HEK293T (cell line): ENCODE measurements around the gene MEF2D.

Experiments used
- CTCF ChIA-PET: fragments of 350-600 bp; formaldehyde crosslinking; extraction: SDS; loops from one replicate; lab custom pipeline; 2021; ENCODE audit warnings: antibody characterized with exemption, inconsistent platforms; lab: Yijun Ruan, JAX
- POLR2A ChIA-PET: fragments of 350-600 bp; formaldehyde crosslinking; extraction: SDS; loops from one replicate; lab custom pipeline; 2020; ENCODE audit warnings: antibody characterized with exemption, inconsistent platforms; lab: Yijun Ruan, JAX
- DNase-seq: peaks from one replicate; pipeline ENCODE4 v3.0.0; 2012; ENCODE audit warnings: mixed read lengths; ENCODE audit errors: extremely low spot score
- ARNT ChIP-seq: fragments of 450-650 bp; IDR thresholded peaks from 2 replicates; pipeline ENCODE4 v1.6.1; 2017; ENCODE audit warnings: mild to moderate bottlenecking
- BHLHE40 ChIP-seq: fragments of 450-650 bp; IDR thresholded peaks from 2 replicates; pipeline ENCODE4 v1.6.1; 2016; ENCODE audit warnings: mild to moderate bottlenecking, moderate library complexity, borderline replicate concordance
- CTBP1 ChIP-seq: fragments of 450-650 bp; IDR thresholded peaks from 2 replicates; pipeline ENCODE4 v1.6.1; 2016; ENCODE audit warnings: borderline replicate concordance
- ELF4 ChIP-seq: fragments of 450-650 bp; IDR thresholded peaks from 2 replicates; pipeline ENCODE4 v1.6.1; 2017; ENCODE audit warnings: antibody characterized with exemption
- FOXA1 ChIP-seq: fragments of 450-650 bp; IDR thresholded peaks from 2 replicates; pipeline ENCODE4 v1.6.1; 2016; ENCODE audit warnings: mild to moderate bottlenecking
- FOXK2 ChIP-seq: fragments of 450-650 bp; IDR thresholded peaks from 2 replicates; pipeline ENCODE4 v1.6.1; 2016; ENCODE audit warnings: mild to moderate bottlenecking
- FOXM1 ChIP-seq: fragments of 450-650 bp; IDR thresholded peaks from 2 replicates; pipeline ENCODE4 v1.6.1; 2017; ENCODE audit warnings: mild to moderate bottlenecking, borderline replicate concordance
- HDGF ChIP-seq: fragments of 450-650 bp; IDR thresholded peaks from 2 replicates; pipeline ENCODE4 v1.6.1; 2017; ENCODE audit warnings: antibody characterized with exemption, borderline replicate concordance
- L3MBTL2 ChIP-seq: fragments of 450-650 bp; conservative IDR thresholded peaks from 2 replicates; pipeline ENCODE4 v1.6.1; 2016; ENCODE audit warnings: mild to moderate bottlenecking
- LEF1 ChIP-seq: fragments of 450-650 bp; IDR thresholded peaks from 2 replicates; pipeline ENCODE4 v1.6.1; 2017; ENCODE audit warnings: mild to moderate bottlenecking, borderline replicate concordance
- NFRKB ChIP-seq: fragments of 450-650 bp; IDR thresholded peaks from 2 replicates; pipeline ENCODE4 v1.6.1; 2016; ENCODE audit warnings: mild to moderate bottlenecking, moderate library complexity
- SP1 ChIP-seq: fragments of 450-650 bp; IDR thresholded peaks from 2 replicates; pipeline ENCODE4 v1.6.1; 2017
- SUZ12 ChIP-seq: fragments of 450-650 bp; IDR thresholded peaks from 2 replicates; pipeline ENCODE4 v1.6.1; 2016; ENCODE audit warnings: mild to moderate bottlenecking
- TARDBP ChIP-seq: fragments of 450-650 bp; IDR thresholded peaks from 2 replicates; pipeline ENCODE4 v1.6.1; 2016
- ZNF384 ChIP-seq: fragments of 450-650 bp; IDR thresholded peaks from 2 replicates; pipeline ENCODE4 v1.6.1; 2016
- TF ChIP-seq, protein P1 (sequence below): fragments of 450-650 bp; IDR thresholded peaks from 2 replicates; pipeline ENCODE4 v1.6.1; 2016

MEF2D gene

DNA sequence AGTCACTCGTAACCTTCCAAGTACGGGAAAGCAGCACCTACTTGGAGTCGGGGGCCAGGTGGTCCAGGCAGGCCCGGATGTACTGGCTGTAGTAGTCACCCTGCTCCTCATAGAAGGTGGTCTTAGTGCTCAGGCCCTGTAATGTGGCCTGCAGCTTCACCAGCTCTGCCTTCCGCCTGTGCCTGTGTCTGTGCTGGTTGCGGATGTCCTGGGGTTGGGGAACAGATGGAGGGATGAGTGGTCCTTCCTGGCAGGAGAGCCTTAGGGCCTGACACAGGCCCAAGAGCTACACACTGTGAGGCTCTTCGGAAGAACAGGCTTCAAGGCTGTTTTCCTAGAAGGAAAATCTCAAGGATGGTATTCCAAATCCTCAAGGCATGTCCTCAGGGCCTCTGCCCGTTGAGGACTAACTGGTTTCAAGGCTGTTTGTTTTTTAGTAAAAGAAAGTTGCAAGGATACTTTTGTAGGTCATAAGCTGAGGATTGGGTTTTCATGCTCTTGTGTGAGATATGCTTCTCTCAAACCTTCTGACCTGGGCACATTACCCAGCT, 28.4 kb upstream of the MEF2D start:
- no peak for DNase-seq
- ChIA-PET CTCF (interaction anchor here (1.0 kb wide), 1 partner anchor 45 kb away, joined by 3 read pairs; no protein-coding TSS in a partner anchor), POLR2A (interaction anchor here (1.5 kb wide), 1 partner anchor 28 kb away, joined by 7 read pairs; the partner anchor contains the start of gene MEF2D)
- TF ChIP-seq ZNF384 (no peak), CTBP1 (no peak), FOXK2 (no peak), TARDBP (no peak), BHLHE40 (no peak), ELF4 (no peak), ARNT (no peak), NFRKB (no peak), LEF1 (no peak), FOXM1 (no peak), HDGF (no peak)
- TF ChIP-seq, protein P1, sequence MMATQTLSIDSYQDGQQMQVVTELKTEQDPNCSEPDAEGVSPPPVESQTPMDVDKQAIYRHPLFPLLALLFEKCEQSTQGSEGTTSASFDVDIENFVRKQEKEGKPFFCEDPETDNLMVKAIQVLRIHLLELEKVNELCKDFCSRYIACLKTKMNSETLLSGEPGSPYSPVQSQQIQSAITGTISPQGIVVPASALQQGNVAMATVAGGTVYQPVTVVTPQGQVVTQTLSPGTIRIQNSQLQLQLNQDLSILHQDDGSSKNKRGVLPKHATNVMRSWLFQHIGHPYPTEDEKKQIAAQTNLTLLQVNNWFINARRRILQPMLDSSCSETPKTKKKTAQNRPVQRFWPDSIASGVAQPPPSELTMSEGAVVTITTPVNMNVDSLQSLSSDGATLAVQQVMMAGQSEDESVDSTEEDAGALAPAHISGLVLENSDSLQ: no peak

DNA sequence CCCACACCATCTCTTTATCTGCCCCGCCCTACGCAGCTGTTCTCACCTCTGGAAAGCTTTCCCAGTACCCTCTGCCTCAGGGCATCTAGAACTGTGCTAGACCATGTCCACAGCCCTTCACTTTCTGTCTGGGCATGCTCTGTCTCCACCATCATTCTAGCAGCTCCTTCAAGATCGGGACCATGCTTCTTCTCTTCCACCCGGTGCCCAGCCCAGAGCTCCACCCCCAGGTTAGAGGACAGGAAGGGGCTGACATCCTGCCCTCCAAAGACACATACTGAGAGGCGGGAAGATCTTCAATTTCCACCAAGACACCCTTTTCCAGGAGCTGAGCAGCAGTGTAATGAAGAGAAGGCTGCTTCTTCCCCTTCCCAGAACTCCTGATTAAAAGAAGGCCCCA, 27.7 kb upstream of the MEF2D start:
- POLR2A ChIA-PET: interaction anchor here (0.8 to 1.5 kb wide), 4 partner anchors 20 to 71 kb away, joined by 3 to 7 read pairs (median 4); partner anchors contain the start of gene MEF2D
- CTCF ChIA-PET: interaction anchor here (1.0 kb wide), 1 partner anchor 44 kb away, joined by 3 read pairs; no protein-coding TSS in a partner anchor
- DNase-seq: no peak
- no peak for TF ChIP-seq HDGF
- TF ChIP-seq, protein P1: no peak
- TF ChIP-seq ARNT: no peak
- no peak for TF ChIP-seq LEF1
- no peak for TF ChIP-seq FOXA1
- no peak for TF ChIP-seq ELF4
- TF ChIP-seq BHLHE40: no peak
- no peak for TF ChIP-seq SUZ12
- no peak for TF ChIP-seq TARDBP
- no peak for TF ChIP-seq CTBP1
- no peak for TF ChIP-seq NFRKB
- TF ChIP-seq FOXK2: no peak
- no peak for TF ChIP-seq FOXM1
- TF ChIP-seq L3MBTL2: no peak

DNA sequence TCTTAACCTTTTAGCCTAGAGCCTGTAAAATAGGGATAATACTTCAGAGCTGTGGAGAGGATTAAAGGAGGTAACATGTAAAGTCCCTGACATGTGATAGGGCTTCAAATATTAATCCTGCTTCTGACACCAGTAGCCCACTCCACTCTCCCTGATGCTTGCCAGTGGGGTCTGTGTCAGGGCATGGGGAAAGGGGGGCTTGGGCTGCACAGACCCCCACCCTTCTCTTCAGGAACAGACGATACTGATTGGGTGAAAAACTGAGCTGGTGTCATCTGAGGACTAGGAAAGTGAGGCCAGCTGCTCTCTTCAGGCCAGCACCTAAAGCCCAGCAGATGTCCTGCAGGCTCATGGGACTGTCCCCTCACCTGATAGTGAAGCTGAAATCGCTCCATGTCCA, 27.0 kb upstream of the MEF2D start:
- CTCF ChIA-PET: no interaction called here
- TF ChIP-seq, protein P1: no peak
- TF ChIP-seq FOXA1 (no peak), FOXK2 (no peak), TARDBP (no peak), SP1 (no peak), ZNF384 (no peak), ARNT (no peak), ELF4 (no peak)
- POLR2A ChIA-PET: interaction anchor here (0.8 to 1.5 kb wide), 4 partner anchors 19 to 70 kb away, joined by 3 to 7 read pairs (median 4); partner anchors contain the start of gene MEF2D
- no peak for DNase-seq

DNA sequence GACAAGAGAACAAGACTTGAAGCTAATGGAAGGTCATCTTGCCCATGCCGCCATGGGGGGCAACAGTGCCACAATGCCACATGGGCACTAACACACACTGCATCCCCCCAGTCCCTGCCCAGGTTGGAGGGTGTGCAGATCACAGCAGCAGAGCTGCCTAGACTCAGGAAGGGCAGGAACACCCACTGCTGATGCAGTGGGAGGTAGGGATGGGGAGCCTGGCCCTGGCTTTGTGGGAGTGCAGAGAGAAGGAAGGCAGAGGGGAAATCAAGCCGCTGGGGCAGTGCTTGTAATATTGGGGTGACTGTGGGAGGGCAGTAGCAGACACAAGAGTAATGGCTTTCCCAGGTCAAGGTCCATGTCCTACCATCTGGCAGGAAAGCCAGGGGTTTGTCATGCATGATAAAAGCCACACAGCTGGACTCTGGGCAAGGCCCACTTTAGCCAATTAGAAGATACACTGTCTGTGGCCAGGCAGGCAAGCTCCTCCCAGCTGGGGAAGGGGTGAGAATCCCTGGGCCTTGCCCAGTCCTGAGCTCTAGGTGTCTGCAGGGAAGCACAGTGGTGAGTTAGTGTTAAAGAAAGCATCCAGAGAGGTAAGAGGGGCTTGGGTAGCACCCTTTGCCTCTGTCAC, 25.4 kb upstream of the MEF2D start:
- CTCF ChIA-PET: interaction anchor here (1.1 to 1.9 kb wide), 4 partner anchors 35 to 69 kb away, joined by 3 to 7 read pairs (median 4); no protein-coding TSS in a partner anchor
- DNase-seq: no peak
- no peak for TF ChIP-seq TARDBP
- TF ChIP-seq ZNF384: no peak
- no peak for TF ChIP-seq ELF4
- POLR2A ChIA-PET: interaction anchor here (1.3 to 2.1 kb wide), 2 partner anchors 25 to 69 kb away, joined by 4 to 8 read pairs; no protein-coding TSS in a partner anchor

DNA sequence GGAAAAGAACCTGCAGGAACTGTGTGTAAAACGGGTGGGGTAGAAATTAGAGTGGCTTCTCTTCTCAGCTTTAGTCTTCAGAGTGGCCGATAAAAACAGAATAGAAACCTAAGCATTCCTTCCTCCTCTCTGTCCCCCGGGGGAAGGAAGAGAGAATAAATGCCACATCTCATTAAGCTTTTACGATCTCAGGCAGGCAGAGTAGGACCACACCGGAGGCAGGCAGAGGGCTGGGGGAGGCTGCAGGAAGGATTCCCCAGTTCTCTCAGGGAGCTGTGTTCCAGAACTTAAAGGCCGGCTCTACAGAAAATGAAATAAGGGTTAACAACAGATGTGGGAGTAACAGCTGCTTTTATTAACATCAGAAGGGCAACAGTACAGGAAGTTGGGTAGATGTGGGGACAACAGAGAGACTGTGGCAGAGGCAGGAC, 24.5 kb upstream of the MEF2D start:
- no peak for DNase-seq
- ChIA-PET POLR2A (interaction anchor here (1.0 to 2.1 kb wide), 2 partner anchors 20 to 68 kb away, joined by 4 to 8 read pairs; no protein-coding TSS in a partner anchor), CTCF (interaction anchor here (0.6 to 1.9 kb wide), 6 partner anchors 16 to 79 kb away, joined by 3 to 7 read pairs (median 4); no protein-coding TSS in a partner anchor)
- TF ChIP-seq FOXK2 (no peak), CTBP1 (no peak), HDGF (no peak), LEF1 (no peak), TARDBP (no peak), SP1 (no peak), FOXM1 (no peak), ZNF384 (no peak), ARNT (no peak), BHLHE40 (no peak)
- TF ChIP-seq, protein P1: no peak
